GM21619 (cell line): ENCODE measurements around the gene MAGI1.
"Not testable (repeated sequence)": the region's sequence is repeated elsewhere in the genome, so short reads cannot be mapped to it uniquely, and the experiment has no call there.

Experiments
- ATAC-seq: cut with Tn5 transposase; IDR thresholded peaks from one replicate; pipeline ENCODE4 v1.9.1; 2021; ENCODE audit not compliant: unreplicated experiment

MAGI1 gene

GRCh38 chr3:65886391-65886790 lies 152.3 kb downstream of the MAGI1 start:
- ATAC-seq, result no peak

- ATAC-seq, result no peak
Observed at GRCh38 chr3:65884071-65884470, 154.6 kb downstream of the MAGI1 start.

- ATAC-seq, result no peak
Observed at GRCh38 chr3:65883613-65884012, 155.1 kb downstream of the MAGI1 start.

- no peak for ATAC-seq
Observed at GRCh38 chr3:65880350-65880749, 158.4 kb downstream of the MAGI1 start.

GRCh38 chr3:65879372-65879771 lies 159.3 kb downstream of the MAGI1 start:
- no peak for ATAC-seq

GRCh38 chr3:65878831-65879230 lies 159.9 kb downstream of the MAGI1 start:
- no peak for ATAC-seq

GRCh38 chr3:65877160-65877559 lies 161.6 kb downstream of the MAGI1 start:
- no peak for ATAC-seq

- ATAC-seq, result no peak
Observed at GRCh38 chr3:65876028-65876420, 162.7 kb downstream of the MAGI1 start.

- no peak for ATAC-seq
Observed at GRCh38 chr3:65875393-65876027, 163.2 kb downstream of the MAGI1 start.

GRCh38 chr3:65873869-65874268 lies 164.8 kb downstream of the MAGI1 start:
- no peak for ATAC-seq

- no peak for ATAC-seq
Observed at GRCh38 chr3:65873028-65873427, 165.7 kb downstream of the MAGI1 start.

- no peak for ATAC-seq
Observed at GRCh38 chr3:65871305-65872141, 167.2 kb downstream of the MAGI1 start.

- no peak for ATAC-seq
Observed at GRCh38 chr3:65869798-65870197, 168.9 kb downstream of the MAGI1 start.

- no peak for ATAC-seq
Observed at GRCh38 chr3:65867463-65868210, 171.1 kb downstream of the MAGI1 start.

- ATAC-seq, result no peak
Observed at GRCh38 chr3:65864357-65864904, 174.3 kb downstream of the MAGI1 start.

- no peak for ATAC-seq
Observed at GRCh38 chr3:65861718-65862117, 177.0 kb downstream of the MAGI1 start.

GRCh38 chr3:65859612-65860011 lies 179.1 kb downstream of the MAGI1 start:
- not testable (repeated sequence) for ATAC-seq

- no peak for ATAC-seq
Observed at GRCh38 chr3:65858749-65859148, 180.0 kb downstream of the MAGI1 start.

GRCh38 chr3:65857327-65857726 lies 181.4 kb downstream of the MAGI1 start:
- no peak for ATAC-seq

GRCh38 chr3:65856907-65857306 lies 181.8 kb downstream of the MAGI1 start:
- ATAC-seq, result no peak

- ATAC-seq, result no peak
Observed at GRCh38 chr3:65855370-65856100, 183.2 kb downstream of the MAGI1 start.
